ENCODE results near the gene PYDC1.
"Not testable (repeated sequence)": the region's sequence is repeated elsewhere in the genome, so short reads cannot be mapped to it uniquely, and the experiment has no call there.

Gene PYDC1
- total RNA-seq, result 0 reads per million in 2 donors

DNA sequence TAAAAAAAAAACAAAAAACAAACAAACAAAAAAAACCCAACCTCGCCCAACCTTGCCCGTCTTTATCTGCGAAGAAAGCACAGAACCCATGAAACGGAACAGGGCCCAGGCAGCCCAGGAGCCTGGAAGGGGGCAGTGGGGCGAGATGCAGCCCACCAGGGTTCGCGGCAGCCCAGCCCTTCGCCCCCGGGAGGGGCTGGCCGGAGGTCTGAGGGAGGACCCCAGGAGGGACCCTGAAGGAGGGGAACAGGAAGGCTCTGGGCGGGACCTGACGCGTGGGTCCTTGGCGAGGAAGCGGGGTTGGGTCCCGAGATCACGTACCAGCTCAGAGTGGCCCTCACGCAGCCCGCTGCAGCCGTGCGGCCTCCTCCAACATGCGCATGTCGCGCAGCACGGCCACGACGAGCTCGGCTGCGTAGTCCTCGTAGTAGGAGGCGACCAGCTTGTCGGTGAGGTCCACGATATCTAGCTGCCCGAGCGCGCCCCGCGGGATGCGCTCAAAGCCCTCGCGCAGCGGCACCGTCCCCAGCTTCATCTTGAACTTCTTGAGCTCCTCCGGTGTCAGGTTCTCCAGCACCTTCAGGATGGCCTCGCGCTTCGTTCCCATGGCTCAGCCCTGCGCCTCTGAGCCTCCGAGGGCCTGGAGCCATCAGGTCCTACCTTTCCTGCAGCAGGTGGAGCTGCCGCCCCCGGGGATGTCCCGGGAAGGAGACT, at the start of gene PYDC1:
PYDC1 (minus strand) TSS at position 714 of the 714 bp plus-strand sequence; CDS start at position 607, 107 bp downstream.
- peak in 1 of 5 experiments; percentile 30 for DNase-seq

DNA sequence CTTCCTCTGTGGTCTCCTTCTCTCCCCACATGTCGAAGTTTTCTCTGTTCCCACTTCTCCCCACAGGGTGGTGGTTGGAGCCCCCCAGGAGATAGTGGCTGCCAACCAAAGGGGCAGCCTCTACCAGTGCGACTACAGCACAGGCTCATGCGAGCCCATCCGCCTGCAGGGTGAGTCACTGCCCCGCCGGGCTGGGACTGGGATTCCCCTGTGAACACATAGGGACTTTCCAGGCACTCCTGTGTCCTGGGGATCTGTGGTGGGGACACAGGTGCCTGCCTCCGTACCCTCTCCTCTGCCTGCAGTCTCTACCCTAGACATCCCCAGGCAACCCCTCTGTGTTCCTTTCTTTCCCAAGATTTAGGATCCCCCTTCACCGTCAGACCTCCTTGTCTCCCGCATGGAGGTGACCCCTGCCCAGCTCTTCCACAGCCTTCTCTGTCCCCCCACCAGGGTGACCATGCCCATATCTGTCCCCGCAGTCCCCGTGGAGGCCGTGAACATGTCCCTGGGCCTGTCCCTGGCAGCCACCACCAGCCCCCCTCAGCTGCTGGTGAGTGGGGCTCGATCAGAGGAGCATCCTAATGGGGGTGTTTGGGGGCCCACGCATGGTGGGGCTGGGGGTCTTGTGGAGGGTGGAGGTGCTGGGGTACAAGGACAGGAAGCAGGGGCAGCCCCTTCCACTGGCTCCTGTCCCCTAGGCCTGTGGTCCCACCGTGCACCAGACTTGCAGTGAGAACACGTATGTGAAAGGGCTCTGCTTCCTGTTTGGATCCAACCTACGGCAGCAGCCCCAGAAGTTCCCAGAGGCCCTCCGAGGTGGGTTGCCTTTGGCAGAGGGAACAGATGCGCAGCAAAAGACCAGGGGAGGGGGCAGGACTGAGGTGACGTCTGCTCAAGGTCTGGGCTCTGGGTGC, 48.7 kb upstream of the PYDC1 start:
- peak in 4 of 5 experiments; percentile 22 to 61 (median 53) for DNase-seq

DNA sequence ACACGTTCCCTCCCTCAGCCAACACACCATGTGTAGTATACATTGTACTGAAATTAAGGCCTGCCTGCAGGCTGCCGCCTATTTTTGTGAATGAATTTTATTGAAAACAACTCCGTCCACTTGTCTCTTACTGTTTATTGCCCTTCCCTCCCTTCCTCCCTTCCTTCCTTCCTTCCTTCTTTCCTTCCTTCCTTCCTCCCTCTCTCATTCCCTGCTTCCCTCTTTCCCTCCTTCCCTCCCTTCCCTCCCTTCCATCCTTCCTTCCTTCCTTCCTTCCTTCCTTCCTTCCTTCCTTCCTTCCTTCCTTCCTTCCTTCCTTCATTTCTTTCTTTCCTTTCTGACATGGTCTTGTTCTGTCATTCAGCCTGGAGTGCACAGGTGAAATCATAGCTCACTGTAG, 45.1 kb upstream of the PYDC1 start:
- DNase-seq, result no peak

DNA sequence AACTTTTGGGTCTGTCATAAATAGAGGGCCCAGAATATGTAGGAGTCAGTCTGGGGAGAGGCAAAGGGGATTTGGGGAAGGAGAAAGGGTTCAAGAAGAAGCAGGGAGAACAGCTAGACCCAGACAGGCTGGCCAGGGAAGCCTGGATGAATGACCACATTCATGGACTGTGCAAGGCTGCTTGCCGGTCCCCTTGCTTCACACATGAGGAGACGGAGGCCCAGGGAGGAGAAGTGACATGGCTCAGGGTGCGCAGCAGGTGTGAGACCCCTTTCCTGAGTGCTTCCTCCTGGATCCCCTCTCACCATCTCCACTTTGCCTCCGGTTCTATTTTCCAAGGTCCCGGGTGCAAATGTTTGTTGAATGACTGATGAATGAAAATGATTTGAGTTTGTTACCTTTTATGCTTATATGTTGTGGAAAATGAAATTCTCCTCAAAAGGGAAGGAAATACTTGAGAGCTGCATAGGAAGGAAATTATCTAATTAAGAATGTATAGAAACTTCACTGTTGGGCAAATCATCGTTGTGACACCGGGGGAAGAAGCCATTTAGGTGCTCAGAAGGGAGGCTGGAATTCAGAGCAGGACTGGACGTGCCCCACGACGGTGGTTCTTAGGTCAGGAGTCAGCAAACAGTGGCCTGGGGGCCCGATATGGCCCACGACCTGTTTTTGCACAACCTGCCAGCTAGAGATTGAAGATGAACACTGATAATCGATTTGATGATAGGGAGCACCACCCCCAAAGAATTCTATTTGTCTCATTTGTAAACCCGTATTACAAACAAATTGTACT, 43.4 kb upstream of the PYDC1 start:
- DNase-seq, result no peak

DNA sequence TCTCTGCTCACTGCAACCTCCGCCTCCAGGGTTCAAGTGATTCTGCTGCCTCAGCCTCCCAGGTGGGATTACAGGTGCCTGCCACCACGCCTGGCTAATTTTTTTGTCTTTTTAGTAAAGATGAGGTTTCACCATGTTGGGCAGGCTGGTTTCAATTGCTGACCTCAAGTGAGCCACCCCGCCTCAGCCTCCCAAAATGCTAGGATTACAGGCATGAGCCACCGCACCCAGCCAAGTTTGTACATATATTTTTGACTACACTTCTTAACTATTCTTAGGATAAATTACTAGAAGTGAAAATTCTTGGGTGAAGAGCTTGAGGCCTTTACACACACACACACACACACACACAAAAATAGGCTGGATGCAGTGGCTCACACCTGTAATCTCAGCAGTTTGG, 41.4 kb upstream of the PYDC1 start:
- no peak for DNase-seq

DNA sequence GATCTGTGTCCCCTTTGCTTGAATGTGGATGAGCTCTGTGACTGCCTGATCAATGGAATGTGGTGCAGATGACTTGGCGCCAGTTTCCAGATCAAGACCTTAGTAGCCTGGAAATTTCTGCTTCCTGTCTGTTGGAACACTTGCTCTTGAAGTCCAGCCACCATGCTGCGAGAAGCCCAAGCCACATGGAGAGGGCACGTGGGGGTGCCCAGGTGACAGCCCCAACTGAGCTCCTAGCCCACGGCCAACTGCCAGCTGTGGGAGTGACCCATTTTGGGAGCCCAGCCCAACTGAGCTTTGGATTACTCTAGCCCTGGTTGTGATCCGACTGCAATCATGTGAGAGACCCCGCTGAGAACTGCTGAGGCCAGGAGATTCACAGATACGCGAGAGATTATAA, 39.5 kb upstream of the PYDC1 start:
- no peak for DNase-seq

DNA sequence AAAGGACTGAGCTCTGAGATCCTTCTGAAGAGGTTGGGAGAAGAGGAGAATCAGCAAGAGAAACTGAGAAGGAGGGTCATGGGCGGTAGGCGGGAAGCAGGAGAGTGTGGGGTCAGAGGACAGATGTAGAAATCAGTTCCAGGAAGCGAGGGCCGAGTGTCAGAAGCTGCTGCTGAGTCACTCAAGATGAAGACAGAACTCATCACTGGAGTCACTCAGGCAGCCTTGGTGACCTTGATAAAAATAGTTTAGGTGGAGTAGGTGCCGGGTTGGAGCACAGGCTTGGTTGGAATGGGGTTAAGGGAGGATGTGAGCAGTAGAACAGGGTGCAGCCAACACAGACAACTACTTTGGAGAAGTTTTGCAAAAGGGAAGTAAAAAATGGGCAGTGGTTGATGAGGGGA, 36.7 kb upstream of the PYDC1 start:
- peak in 1 of 5 experiments; percentile 54 for DNase-seq

DNA sequence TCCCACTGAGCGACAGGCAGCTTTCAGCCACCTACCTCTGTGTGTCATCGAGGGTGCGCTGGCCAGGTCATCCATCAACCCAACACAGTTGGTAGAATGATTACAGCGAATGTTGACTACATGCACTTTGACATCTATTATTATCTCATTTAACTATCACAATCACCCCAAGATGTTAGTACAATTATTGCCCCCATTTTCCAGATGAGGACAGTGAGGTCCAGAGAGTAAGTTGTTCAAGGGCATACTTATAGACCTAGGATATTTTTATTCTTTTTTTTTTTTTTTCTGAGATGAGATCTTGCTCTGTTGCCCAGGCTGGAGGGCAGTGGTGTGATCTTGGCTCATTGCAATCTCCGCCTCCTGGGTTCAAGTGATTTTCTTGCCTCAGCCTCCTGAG, 34.5 kb upstream of the PYDC1 start:
- DNase-seq, result no peak

DNA sequence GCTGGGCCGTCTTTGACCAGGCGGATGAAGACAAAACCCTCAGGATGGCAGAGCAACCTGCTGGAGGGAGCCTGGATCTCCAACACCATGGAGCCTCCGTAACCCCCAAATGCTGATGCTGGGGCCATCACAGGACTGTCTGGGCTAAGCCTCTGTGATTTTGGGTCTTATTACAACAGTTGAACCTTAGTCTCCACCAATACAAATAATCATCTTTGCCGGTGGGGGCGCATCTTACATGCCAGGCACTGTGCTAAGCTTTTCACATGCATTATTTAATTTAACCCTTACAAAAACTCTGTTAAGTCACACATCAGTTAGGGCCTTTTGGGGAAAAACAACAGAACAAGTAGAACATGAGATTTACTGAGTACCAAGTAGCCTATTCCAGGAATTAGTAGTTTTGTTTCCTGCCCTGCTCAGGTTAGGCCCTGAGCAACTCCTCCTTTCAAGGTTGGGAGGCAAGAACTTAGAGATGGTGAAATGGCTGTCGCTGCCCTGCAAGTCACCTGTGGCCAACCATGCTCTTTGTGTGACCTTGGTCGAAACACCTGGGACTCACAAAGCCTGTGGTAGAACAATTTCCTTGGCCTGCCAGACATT, 33.9 kb upstream of the PYDC1 start:
- DNase-seq, result no peak

DNA sequence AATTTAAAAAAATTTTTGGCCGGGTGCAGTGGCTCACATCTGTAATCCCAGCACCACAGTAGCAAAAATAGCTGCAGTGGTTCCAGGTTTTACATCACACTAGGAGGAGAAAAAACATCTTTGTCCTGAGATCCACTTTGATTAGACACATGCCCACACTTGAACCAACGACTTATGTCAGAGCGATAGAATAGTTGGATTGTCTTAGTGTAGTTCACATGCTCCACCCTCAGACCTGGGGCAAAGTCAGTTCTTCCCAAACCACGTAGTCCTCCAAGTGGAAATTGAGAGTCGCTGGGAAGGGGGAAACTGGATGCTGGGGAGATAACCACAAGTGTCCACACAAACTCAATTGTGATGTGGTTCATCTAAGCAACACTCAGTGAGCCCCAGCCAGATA, 31.4 kb upstream of the PYDC1 start:
- DNase-seq, result no peak

DNA sequence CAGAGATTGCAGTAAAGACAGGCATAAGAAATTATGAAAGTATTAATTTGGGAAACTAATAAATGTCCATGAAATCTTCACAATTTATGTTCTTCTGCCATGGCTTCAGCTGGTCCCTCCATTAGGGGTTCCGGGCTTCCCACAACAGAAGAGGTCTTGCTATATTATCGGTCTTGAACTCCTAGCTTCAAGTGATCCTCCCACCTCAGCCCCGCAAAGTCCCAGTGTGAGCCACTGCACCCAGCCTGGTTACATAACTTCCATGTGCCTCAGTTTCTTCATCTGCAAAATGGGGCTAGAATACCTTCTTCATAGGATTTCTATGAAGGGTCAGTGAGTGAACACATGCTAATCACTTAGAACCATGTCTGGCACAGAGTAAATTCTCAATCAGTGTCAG, 29.4 kb upstream of the PYDC1 start:
- DNase-seq, result no peak

DNA sequence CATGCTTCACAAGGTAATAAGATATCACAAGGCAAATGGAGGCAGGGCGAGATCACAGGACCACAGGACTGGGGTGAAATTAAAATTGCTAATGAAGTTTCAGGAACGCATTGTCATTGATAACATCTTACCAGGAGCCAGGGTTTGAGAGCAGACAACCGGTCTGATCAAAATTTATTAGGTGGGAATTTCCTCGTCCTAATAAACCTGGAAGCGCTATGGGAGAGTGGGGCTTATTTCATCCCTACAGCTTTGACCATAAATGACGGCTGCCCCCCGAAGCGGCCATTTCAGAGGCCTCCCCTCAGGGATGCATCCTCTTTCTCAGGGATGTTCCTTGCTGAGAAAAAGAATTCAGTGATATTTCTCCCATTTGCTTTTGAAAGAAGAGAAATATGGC, 28.7 kb upstream of the PYDC1 start:
- DNase-seq, result not testable (repeated sequence)

DNA sequence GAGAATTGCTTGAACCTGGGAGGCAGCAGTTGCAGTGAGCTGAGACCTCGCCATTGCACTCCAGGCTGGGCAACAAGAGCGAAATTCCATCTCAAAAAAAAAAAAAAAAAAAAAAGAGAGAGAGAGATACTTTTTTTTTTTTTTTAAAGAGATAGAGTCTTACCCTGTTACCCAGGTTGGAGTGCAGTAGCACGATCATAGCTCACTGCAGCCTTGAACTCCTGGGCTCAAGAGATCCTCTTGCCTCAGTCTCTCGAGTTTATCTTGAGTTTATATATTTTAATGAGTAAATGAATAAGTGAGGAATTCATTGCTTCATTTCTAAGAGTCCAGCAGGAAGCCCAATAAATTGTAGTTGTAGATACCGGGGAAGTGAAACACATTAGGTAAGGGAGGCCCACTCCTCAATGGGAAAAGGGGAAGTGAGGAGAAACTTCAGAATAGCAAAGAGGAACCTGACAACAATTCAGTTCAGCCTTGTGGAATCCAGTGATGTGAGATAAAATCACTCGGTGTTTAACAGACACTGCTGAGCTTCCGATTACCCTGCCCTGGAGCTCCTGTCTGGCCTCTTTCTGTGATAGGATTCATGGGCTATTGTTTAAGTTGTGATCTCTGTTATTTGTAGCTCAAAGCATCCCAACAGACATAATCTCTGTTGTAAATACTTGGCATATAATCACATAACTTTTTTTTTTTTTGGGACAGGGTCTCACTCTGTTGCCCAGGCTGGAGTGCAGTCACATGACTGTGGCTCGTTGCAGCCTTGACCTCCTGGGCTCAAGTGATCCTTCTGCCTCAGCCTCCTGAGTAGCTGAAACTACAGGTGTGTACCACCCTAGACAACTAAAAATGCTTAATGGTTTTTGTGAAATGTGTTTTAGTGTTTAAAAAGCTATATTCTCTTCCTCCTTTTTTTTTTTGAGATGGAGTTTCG, 27.1 kb upstream of the PYDC1 start:
- no peak for DNase-seq

DNA sequence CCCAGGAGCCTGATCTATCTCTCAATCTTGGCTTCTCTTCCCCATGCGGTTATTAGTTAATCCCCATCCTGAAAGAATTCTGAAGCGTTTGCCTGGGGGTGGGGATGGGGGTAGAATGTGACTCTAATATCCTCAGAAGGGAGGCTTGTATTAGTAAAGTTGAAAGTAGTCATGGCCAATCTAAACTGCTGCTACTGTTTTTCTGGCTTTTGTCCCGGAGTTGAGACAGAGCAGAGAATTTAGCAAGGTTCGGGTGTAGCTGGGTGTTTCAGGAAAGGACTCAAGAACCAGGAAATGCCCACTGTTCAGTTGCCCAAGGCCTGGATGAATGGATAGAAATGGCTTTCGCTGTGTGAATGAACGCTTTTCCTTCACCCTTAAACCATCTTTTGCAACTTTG, 25.3 kb upstream of the PYDC1 start:
- DNase-seq, result no peak

DNA sequence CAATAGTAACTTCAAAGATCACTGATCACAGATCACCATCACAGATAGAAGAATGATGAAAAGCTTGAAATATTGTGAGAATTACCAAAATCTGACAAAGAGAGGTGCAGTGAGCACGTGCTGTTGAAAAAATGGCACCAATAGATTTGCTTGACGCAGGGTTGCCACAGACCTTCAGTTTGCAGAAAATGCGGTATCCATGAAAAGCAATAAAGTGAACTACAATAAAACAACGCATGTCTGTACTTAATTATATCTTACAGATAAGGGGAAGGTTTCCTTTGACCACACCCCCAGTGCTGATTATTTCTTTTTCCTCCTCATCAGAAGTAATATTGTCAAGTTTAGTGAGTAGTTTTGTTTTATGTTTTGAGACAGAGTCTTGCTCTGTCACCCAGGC, 21.1 kb upstream of the PYDC1 start:
- DNase-seq, result no peak

DNA sequence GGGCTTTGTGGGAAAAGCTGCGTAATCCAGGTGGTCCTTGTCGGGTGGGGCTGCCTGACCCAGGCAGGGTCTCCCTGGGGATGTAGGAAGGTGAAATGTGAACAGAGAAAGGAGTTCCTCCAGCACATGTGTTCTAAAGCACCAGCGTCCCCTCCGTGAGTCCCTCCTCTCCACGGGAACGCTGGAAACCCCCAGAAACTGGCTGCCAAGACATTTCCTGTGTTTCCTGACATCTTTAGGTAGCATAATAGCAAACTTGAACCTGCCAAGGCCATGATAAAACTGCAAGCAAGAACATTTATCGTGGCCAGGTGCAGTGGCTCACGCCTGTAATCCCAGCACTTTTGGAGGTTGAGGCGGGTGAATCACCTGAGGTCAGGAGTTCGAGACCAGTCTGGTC, 12.6 kb upstream of the PYDC1 start:
- DNase-seq, result no peak

DNA sequence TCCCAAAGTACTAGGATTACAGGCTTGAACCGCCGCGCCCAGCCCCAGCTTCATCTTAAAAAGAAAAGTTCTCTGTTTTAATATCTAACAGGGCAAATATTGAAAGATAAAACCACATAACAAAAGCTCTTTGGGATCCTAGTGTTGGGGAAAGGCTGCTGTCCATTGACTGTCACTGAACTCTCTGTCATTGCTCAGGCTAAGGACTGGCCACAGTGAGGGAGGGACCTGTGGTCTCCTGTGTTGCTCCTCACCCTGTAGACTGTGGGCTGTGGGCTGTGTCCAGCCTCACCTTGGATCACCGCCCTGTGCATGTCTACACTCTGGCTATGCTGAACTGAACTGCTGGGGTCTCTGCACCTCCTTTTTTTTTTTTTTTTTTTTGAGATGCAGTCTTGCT, 11.3 kb upstream of the PYDC1 start:
- DNase-seq, result no peak

DNA sequence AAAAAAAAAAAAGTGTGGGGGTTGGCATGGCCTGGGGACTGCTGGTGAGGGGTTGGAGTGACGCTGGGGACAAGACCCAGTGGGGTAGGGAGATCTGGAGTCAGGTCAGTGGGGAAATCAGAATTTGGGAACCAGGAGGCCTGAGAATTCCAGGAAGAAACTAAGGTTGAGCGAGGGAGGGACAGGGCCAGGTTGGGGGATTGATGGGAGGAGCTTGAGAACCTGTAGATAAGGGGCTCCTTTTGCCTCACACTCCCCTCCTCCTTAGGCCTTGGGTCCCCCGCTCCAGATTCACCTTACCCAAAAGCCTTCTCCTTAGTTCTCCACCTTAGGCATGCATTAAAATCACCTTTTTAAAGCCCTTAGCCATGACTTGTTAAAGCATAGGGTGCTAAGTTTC, 8.3 kb upstream of the PYDC1 start:
- no peak for DNase-seq

DNA sequence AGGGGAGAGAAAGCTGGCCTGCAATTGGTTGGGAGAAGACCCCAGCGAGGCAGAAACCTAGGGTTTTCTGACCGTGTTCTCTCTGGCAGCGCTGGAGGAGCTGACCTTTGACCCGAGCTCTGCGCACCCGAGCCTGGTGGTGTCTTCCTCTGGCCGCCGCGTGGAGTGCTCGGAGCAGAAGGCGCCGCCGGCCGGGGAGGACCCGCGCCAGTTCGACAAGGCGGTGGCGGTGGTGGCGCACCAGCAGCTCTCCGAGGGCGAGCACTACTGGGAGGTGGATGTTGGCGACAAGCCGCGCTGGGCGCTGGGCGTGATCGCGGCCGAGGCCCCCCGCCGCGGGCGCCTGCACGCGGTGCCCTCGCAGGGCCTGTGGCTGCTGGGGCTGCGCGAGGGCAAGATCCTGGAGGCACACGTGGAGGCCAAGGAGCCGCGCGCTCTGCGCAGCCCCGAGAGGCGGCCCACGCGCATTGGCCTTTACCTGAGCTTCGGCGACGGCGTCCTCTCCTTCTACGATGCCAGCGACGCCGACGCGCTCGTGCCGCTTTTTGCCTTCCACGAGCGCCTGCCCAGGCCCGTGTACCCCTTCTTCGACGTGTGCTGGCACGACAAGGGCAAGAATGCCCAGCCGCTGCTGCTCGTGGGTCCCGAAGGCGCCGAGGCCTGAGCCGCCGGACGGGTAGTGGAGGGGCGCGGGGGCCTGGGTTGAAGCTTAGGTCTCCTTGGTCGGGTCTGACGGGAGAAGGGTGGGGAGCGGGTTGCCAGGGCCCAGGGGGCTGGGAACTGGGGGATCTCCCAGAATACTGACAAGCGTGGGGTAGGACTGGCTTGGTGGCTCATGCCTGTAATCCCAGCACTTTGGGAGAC, 7.4 kb upstream of the PYDC1 start:
- DNase-seq, result no peak

DNA sequence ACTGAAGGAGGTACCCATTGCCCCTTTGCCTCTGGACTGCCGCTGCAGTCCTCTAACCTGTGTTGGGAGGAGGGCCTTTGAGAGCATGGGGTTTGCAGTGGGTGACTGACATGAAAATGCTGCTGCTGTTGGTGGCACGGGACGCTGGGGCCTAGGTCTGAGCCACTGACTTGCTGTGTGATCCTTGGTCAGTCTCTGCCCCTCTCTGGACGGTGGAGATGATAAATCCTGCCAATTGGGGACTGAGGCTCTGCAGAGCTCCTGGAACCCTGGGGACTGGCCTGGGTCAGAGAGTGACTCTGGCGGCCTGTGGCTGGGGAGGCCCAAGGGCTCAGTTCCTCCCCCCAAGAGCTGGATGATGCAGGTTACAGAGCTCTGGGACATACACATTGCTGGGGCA, 6.1 kb upstream of the PYDC1 start:
- no peak for DNase-seq

Data from T-helper 2 cell (primary cell).